ENCODE measurements around the gene CIDEC.

DNA sequence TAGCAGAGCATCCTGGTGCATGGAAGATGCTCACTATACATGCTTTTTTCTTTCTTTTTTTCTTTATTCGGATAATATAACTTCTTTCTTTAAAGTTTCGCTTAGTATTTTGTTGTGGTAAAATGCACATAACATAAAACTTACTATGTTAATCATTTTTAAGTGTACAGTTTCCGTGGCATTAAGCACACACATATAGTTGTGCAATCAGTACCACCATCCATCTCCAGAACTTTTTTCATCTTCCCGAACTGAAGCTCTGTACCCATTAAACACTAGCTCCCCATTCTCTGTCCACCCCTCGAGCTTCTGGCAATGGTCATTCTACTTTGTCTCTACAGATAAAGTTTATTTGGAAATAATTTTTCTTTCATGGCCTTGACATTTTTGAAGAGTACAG, 9.4 kb upstream of the CIDEC start:
- TF ChIP-seq POLR2A (IDR thresholded peaks at IDR 0.05) (no peak), CTCF (IDR thresholded peaks at IDR 0.05) (no peak), POLR2AphosphoS5 (IDR thresholded peaks at IDR 0.05) (no peak), EP300 (IDR thresholded peaks at IDR 0.05) (no peak)
